ENCODE data around the gene CCDC137. TPM values are rescaled to one million over a fixed set of nuclear protein-coding genes. Genes with fewer than 3 reads are reported as not detected.

CCDC137 gene
- total RNA-seq, 1 experiment from 2014 or later: 37.8 TPM

GRCh38 chr17:81715107-81715871, 48.8 kb downstream of the CCDC137 start:
- no peaks in the 10 kb centered on the region for H3K9me3 Mint-ChIP-seq (ENCODE audit: low read depth, unreplicated experiment)
- peaks cover 10% of the 10 kb centered on the region for H3K4me1 Mint-ChIP-seq (ENCODE audit: low read depth, unreplicated experiment)
- H3K27ac Mint-ChIP-seq (ENCODE audit: unreplicated experiment): no peak overlapping the region
- no peaks in the 10 kb centered on the region for H3K27me3 Mint-ChIP-seq (ENCODE audit: unreplicated experiment)
- DNase-seq: no peak
- H3K36me3 Mint-ChIP-seq (ENCODE audit: insufficient read depth, unreplicated experiment): peaks cover 61% of the 10 kb centered on the region
- BruUV-seq (replicated peaks): no TSS peak
- H3K4me3 Mint-ChIP-seq (ENCODE audit: low read depth, unreplicated experiment): no peak overlapping the region
- CTCF ChIA-PET: no interaction called here
- TF ChIP-seq, protein P1, sequence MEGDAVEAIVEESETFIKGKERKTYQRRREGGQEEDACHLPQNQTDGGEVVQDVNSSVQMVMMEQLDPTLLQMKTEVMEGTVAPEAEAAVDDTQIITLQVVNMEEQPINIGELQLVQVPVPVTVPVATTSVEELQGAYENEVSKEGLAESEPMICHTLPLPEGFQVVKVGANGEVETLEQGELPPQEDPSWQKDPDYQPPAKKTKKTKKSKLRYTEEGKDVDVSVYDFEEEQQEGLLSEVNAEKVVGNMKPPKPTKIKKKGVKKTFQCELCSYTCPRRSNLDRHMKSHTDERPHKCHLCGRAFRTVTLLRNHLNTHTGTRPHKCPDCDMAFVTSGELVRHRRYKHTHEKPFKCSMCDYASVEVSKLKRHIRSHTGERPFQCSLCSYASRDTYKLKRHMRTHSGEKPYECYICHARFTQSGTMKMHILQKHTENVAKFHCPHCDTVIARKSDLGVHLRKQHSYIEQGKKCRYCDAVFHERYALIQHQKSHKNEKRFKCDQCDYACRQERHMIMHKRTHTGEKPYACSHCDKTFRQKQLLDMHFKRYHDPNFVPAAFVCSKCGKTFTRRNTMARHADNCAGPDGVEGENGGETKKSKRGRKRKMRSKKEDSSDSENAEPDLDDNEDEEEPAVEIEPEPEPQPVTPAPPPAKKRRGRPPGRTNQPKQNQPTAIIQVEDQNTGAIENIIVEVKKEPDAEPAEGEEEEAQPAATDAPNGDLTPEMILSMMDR (IDR thresholded peaks at IDR 0.05; ENCODE audit: unreplicated experiment): no peak
- intact Hi-C loops (cut with micrococcal nuclease; ENCODE audit: unreplicated experiment): no loop called here

DNA sequence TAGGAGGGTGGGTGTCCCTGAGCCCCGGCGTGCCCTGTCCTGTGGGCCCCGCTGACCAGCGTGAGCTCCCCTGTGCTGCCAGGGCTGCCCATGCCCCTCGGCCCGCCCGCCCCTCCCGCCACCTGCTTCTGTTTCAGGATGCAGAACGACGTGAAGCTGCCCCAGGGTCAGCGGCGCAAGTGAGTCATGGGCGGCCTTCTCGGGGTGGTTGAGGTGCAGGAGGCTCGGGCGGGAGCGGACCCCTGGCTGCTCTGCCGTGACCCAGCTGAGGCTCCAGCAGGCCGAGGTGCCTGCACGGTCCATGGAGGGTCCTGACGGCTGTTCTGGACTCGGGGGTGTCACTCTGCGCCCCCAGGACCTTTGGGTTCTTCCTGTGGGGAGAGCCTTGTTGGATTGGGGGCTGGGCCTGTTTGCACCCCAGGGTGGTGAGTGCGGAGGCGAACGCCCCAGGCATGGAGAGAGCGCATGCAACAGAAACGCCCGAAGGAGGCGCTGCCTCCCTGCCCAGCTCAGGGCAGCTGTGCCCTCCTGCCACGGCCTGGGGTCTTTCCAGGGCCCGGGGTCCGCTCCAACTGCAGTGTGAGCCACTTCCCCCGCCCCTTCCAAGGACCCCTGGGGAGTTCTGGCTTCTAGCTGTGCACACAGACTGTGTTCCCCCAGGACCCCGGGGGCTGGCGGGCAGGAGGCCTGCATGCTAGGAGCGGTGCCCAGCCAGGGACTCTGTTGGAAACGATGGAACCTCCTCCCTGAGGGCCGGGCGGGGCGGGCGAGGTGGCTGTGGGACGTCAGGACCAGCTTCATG, 49.5 kb downstream of the CCDC137 start:
- TF ChIP-seq, protein P1 (IDR thresholded peaks at IDR 0.05; ENCODE audit: unreplicated experiment): no peak
- peaks cover 63% of the 10 kb centered on the region for H3K36me3 Mint-ChIP-seq (ENCODE audit: insufficient read depth, unreplicated experiment)
- no peaks in the 10 kb centered on the region for H3K27me3 Mint-ChIP-seq (ENCODE audit: unreplicated experiment)
- intact Hi-C loops (cut with micrococcal nuclease; ENCODE audit: unreplicated experiment): no loop called here
- no peaks in the 10 kb centered on the region for H3K9me3 Mint-ChIP-seq (ENCODE audit: low read depth, unreplicated experiment)
- peaks cover 3% of the 10 kb centered on the region for H3K4me1 Mint-ChIP-seq (ENCODE audit: low read depth, unreplicated experiment)
- DNase-seq: no peak
- no TSS peak for BruUV-seq (replicated peaks)
- no peak overlapping the region for H3K4me3 Mint-ChIP-seq (ENCODE audit: low read depth, unreplicated experiment)
- CTCF ChIA-PET: no interaction called here
- H3K27ac Mint-ChIP-seq (ENCODE audit: unreplicated experiment): no peak overlapping the region

DNA sequence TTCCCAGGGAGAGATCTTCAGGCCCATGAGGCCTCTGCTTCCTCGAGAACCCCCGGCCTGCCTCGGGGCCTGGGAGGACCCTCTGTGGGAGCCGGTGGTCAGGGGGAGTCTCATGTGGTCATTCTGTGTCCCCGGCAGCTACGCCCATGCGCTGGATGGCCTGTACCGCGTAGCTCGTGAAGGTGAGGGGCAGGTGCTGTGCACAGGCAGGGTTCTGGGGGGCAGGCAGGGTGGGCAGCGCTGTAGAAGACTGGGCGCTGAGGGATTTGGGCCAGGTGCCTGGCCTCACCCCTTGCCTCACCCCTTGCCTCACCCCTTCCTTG, 50.1 kb downstream of the CCDC137 start:
- H3K9me3 Mint-ChIP-seq (ENCODE audit: low read depth, unreplicated experiment): no peaks in the 10 kb centered on the region
- TF ChIP-seq, protein P1 (IDR thresholded peaks at IDR 0.05; ENCODE audit: unreplicated experiment): no peak
- H3K4me3 Mint-ChIP-seq (ENCODE audit: low read depth, unreplicated experiment): no peak overlapping the region
- no TSS peak for BruUV-seq (replicated peaks)
- no peaks in the 10 kb centered on the region for H3K4me1 Mint-ChIP-seq (ENCODE audit: low read depth, unreplicated experiment)
- intact Hi-C loops (cut with micrococcal nuclease; ENCODE audit: unreplicated experiment): no loop called here
- peaks cover 62% of the 10 kb centered on the region for H3K36me3 Mint-ChIP-seq (ENCODE audit: insufficient read depth, unreplicated experiment)
- no peaks in the 10 kb centered on the region for H3K27me3 Mint-ChIP-seq (ENCODE audit: unreplicated experiment)
- CTCF ChIA-PET: no interaction called here
- no peak for DNase-seq
- no peak overlapping the region for H3K27ac Mint-ChIP-seq (ENCODE audit: unreplicated experiment)

- no peak overlapping the region for H3K27ac Mint-ChIP-seq (ENCODE audit: unreplicated experiment)
- TF ChIP-seq, protein P1 (IDR thresholded peaks at IDR 0.05; ENCODE audit: unreplicated experiment): no peak
- no peaks in the 10 kb centered on the region for H3K27me3 Mint-ChIP-seq (ENCODE audit: unreplicated experiment)
- intact Hi-C loops (cut with micrococcal nuclease; ENCODE audit: unreplicated experiment): no loop called here
- CTCF ChIA-PET: no interaction called here
- no peaks in the 10 kb centered on the region for H3K4me1 Mint-ChIP-seq (ENCODE audit: low read depth, unreplicated experiment)
- BruUV-seq (replicated peaks): no TSS peak
- no peak for DNase-seq
- H3K36me3 Mint-ChIP-seq (ENCODE audit: insufficient read depth, unreplicated experiment): peaks cover 62% of the 10 kb centered on the region
- no peaks in the 10 kb centered on the region for H3K9me3 Mint-ChIP-seq (ENCODE audit: low read depth, unreplicated experiment)
- H3K4me3 Mint-ChIP-seq (ENCODE audit: low read depth, unreplicated experiment): no peak overlapping the region
Measured at GRCh38 chr17:81717049-81717765, 50.7 kb downstream of the CCDC137 start.

Measured in Calu3 (cell line).